ENCODE results near the gene HSBP1L1.
"Not testable (repeated sequence)": the region's sequence is repeated elsewhere in the genome, so short reads cannot be mapped to it uniquely, and the experiment has no call there.

GRCh38 chr18:79960161-79960801 is 4.2 kb upstream of the HSBP1L1 start:
- not testable (repeated sequence) for TF ChIP-seq CTCF, POLR2A, EP300 (IDR thresholded peaks at IDR 0.05)
